ENCODE data around the gene NACA2.
"Not testable (repeated sequence)": the region's sequence is repeated elsewhere in the genome, so short reads cannot be mapped to it uniquely, and the experiment has no call there.

NACA2 gene

DNA sequence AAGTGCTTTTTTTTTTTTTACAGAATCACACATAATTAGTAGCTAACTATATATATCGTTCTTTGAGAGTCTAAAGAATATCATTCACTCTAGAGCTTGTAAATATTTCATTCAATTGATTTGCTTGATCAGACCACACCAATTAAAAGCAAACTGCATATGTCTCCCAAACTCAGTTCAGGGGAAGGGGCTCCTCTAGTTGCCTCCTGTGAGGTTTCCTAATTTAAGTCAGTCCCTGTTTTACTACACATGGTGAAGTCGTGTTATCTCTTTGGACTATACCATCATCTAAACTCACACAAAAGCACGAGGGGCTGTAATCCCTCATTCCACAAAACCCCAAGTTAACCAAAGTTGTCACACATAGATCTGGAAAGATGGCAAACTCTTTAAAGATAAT is 11.7 kb downstream of the NACA2 start:
- no peak for DNase-seq (ENCODE audit: low read depth in 1 of 2, low spot score in 1 of 2)

GRCh38 chr17:61578645-61579044 is 12.4 kb downstream of the NACA2 start:
- no peak for DNase-seq (ENCODE audit: low read depth in 1 of 2, low spot score in 1 of 2)

GRCh38 chr17:61575983-61576382 is 15.0 kb downstream of the NACA2 start:
- no peak for DNase-seq (ENCODE audit: low read depth in 1 of 2, low spot score in 1 of 2)

- DNase-seq (ENCODE audit: low read depth in 1 of 2, low spot score in 1 of 2) = no peak
These were observed 15.6 kb downstream of the NACA2 start for GRCh38 chr17:61575352-61575975.

GRCh38 chr17:61574542-61575351 is 16.3 kb downstream of the NACA2 start:
- DNase-seq (ENCODE audit: low read depth in 1 of 2, low spot score in 1 of 2) = no peak

DNA sequence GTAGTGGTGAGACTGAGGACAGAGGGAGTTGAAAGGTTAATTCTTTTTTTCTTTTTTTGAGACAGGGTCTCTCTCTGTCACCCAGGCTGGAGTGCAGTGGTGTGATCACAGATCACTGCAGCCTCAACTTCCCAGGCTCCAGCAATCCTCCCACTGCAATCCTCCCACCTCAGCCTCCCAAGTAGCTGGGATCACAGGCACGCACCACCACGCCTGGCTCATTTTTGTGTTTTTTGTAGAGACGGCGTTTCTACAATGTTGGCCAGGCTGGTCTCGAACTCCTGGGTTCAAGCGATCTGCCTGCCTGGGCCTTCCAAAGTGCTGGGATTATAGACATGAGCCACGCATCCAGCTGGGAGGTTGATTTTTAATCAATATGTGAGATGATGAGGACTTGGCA is 18.5 kb downstream of the NACA2 start:
- not testable (repeated sequence) for DNase-seq (ENCODE audit: low read depth in 1 of 2, low spot score in 1 of 2)

GRCh38 chr17:61571624-61572023 is 19.4 kb downstream of the NACA2 start:
- DNase-seq (ENCODE audit: low read depth in 1 of 2, low spot score in 1 of 2) = no peak

DNA sequence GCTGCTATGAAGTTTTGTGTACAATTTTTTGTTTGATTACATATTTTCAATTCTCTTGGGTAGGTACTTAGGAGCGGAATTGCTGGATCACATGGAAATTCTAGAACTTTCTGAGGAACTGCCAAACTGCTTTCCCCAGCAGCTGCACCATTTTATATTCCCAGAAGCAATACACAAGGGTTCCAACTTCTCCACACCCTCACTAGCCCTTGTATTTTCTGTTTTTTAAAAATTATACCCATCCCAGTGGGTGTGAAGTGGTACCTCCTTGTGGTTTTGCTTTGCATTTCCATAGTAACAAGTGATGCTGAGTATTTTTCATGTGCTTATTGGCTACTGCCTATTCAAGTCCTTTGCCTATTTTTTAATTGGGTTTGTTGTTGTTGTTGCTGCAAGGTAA is 20.9 kb downstream of the NACA2 start:
- DNase-seq (ENCODE audit: low read depth in 1 of 2, low spot score in 1 of 2) = no peak

DNA sequence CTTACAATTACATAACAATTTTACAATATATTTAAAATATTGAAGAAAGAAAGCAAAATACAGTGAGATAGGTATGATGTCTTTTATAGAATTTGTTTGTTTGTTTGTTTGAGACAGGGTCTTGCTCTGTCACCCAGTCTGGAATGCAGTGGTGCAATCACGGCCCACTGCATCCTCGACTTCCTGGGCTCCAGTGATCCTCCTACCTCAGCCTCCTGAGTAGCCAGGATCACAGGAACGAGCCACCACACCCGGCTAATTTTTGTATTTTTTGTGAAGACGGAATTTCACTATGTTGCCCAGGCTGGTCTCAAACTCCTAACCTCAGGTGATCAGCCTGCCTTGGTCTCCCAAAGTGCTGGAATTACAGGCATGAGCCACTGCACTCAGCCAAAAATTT is 21.5 kb downstream of the NACA2 start:
- not testable (repeated sequence) for DNase-seq (ENCODE audit: low read depth in 1 of 2, low spot score in 1 of 2)

- DNase-seq (ENCODE audit: low read depth in 1 of 2, low spot score in 1 of 2) = no peak
These were observed 22.6 kb downstream of the NACA2 start for GRCh38 chr17:61568219-61569072.

DNA sequence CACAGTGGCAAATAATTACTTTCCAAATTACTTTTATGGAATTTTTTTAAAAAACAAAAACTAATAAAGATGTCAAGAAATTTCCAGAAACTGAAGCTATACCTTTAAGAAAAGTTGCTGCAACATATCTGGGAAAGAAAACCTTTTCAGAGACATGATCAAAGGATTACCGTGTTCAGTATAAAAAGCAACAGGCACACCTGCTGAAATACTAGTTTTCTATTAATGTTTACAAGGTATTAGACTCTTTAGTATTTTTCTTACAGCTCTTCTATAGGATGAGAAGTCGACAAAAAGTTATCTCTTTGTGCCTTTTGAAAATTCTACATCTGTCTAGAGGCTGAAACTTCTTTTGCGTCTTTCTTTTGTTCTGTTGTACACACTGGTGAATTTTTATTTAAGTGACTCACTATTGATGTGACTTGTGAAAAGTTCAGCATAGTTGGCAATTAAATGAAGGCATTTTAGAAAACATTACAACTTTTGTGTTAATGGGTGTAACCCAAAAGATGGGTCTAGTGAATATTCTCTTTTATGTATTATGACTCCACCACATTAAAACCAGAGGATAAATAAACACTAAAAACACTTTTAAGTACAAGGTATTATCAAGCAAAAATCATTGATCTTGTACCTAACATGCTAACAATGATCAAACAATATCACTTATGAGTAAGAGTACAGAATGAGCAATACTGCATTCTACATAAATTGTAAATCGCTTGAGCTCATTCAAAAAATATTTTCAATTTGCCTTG is 23.8 kb downstream of the NACA2 start:
- no peak for DNase-seq (ENCODE audit: low read depth in 1 of 2, low spot score in 1 of 2)

DNA sequence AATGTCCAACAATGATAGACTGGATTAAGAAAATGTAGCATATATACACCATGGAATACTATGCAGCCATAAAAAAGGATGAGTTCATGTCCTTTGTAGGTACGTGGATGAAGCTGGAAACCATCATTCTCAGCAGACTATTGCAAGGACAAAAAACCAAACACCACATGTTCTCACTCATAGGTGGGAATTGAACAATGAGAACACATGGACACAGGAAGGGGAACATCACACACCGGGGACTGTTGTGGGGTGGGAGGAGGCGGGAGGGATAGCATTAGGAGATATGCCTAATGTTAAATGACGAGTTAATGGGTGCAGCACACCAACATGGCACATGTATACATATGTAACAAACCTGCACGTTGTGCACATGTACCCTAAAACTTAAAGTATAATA is 24.6 kb downstream of the NACA2 start:
- not testable (repeated sequence) for DNase-seq (ENCODE audit: low read depth in 1 of 2, low spot score in 1 of 2)

DNA sequence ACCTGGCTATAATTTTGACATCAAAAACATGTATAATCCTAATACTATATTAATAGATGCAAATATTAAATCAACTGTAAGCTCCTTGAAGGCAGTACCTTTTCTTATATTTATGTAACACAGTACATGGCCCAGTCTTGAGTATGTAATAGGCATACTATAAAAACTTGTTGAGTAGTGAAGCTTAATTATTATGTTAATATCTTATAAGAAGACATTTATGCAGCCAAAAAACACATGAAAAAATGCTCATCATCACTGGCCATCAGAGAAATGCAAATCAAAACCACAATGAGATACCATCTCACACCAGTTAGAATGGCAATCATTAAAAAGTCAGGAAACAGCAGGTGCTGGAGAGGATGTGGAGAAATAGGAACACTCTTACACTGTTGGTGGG is 25.2 kb downstream of the NACA2 start:
- DNase-seq (ENCODE audit: low read depth in 1 of 2, low spot score in 1 of 2) = not testable (repeated sequence)

DNA sequence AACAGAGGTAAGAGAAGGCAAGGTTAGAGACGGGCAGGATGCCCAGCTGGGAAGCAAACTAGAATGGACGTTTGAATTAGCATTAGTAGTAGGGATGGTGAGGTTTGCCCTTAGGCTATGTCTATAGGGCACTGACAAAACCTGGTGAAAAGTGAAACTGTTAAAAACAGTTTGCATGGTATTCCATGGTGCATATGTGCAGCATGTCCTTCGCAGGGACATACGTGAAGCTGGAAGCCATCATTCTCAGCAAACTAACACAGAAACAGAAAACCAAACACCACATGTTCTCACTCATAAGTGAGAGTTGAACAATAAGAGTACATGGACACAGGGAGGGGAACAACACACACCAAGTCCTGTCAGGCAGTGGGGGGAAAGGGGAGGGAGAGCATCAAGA is 25.8 kb downstream of the NACA2 start:
- DNase-seq (ENCODE audit: low read depth in 1 of 2, low spot score in 1 of 2) = no peak

- no peak for DNase-seq (ENCODE audit: low read depth in 1 of 2, low spot score in 1 of 2)
These were observed 28.7 kb downstream of the NACA2 start for GRCh38 chr17:61562287-61562686.

- no peak for DNase-seq (ENCODE audit: low read depth in 1 of 2, low spot score in 1 of 2)
These were observed 29.7 kb downstream of the NACA2 start for GRCh38 chr17:61561354-61561753.

DNA sequence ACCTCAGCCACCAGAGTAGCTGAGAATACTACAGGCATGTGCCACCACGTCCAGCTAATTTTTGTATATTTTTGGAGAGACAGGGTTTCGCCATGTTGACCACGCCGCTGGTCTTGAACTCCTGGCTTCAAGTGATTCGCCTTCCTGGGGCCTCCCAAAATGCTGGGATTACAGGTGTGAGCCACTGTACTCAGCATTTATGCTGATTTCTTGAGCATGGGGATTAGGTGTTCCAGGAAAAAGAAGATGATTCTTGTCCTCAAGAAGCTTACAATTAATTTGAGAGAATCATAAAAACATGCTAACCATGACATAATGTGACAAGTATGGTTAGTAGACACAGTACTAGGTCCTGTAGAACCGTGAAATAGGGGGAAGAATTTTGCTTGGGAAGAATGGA is 30.9 kb downstream of the NACA2 start:
- no peak for DNase-seq (ENCODE audit: low read depth in 1 of 2, low spot score in 1 of 2)

- no peak for DNase-seq (ENCODE audit: low read depth in 1 of 2, low spot score in 1 of 2)
These were observed 34.5 kb downstream of the NACA2 start for GRCh38 chr17:61556224-61557188.

GRCh38 chr17:61555127-61555566 is 35.9 kb downstream of the NACA2 start:
- no peak for DNase-seq (ENCODE audit: low read depth in 1 of 2, low spot score in 1 of 2)

DNA sequence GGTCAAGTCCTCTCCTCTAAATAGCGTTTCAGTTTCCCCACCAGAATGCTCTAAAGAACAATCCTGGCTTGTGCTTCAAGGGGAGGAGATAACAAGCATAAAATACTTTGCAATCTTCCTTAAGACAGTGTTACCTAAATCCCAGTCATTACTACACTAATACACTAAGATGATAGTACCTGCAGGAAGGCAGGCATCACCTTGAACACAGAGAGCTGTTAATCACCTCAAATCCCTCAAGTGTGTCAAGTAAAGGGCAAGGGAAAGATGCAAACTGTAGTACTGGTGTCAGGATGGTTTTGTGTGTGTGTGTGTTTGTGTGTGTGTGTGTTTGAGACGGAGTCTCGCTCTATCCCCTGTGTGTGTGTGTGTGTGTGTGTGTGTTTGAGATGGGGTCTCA is 36.8 kb downstream of the NACA2 start:
- DNase-seq (ENCODE audit: low read depth in 1 of 2, low spot score in 1 of 2) = no peak
